Hepatocyte (in vitro differentiated cells): ENCODE measurements around the gene CSRP3.

Experiments
- EZH2 ChIP-seq: fragments of 200-600 bp; sonication (generic); IDR thresholded peaks from 2 replicates; pipeline ENCODE4 v1.6.1; 2016; ENCODE audit warnings: antibody characterized with exemption, mild to moderate bottlenecking, borderline replicate concordance
- TF ChIP-seq, protein P1 (sequence below): fragments of 200-600 bp; sonication (generic); IDR thresholded peaks from 2 replicates; pipeline ENCODE4 v1.5.1; 2016; ENCODE audit warnings: antibody characterized with exemption, mild to moderate bottlenecking; ENCODE audit not compliant: poor library complexity

DNA sequence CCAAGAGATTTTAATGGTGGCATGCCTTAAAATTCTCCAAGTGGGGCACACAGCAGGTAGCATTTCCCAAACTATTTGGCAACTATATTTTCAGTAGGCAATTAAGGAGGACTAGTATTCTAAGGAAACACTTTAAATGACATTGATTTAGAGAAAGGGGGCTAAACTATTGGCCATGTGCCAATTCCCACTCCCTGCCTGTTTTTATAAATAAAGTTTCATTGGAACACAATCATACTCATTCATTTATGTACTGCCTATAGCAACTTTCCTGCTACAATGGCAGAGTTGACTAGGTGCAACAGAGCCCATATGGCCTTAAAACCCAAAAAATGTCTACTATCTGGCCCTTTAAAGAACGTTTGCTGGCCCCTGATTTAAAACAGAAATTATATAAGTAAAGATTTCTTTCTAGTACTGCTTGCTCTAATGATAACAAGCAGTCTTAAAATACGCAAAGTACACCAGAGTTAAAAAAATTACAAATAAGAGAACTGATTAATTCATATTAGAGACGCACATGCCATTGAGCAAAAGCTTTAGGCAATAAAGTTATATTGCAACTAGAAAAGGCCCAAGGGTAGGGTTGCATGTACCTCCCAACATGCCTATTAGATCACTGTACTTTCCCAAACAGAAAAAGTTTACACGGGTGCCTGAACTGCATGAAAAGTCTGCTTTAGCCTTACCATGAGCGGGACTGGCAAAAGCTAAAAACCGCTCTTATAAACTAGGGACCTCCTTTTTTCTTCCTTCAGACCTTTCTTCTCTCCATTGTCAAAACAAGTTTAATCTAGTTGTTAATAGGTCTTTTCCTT, 24.8 kb upstream of the CSRP3 start:
- no peak for TF ChIP-seq EZH2
- TF ChIP-seq, protein P1, sequence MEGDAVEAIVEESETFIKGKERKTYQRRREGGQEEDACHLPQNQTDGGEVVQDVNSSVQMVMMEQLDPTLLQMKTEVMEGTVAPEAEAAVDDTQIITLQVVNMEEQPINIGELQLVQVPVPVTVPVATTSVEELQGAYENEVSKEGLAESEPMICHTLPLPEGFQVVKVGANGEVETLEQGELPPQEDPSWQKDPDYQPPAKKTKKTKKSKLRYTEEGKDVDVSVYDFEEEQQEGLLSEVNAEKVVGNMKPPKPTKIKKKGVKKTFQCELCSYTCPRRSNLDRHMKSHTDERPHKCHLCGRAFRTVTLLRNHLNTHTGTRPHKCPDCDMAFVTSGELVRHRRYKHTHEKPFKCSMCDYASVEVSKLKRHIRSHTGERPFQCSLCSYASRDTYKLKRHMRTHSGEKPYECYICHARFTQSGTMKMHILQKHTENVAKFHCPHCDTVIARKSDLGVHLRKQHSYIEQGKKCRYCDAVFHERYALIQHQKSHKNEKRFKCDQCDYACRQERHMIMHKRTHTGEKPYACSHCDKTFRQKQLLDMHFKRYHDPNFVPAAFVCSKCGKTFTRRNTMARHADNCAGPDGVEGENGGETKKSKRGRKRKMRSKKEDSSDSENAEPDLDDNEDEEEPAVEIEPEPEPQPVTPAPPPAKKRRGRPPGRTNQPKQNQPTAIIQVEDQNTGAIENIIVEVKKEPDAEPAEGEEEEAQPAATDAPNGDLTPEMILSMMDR: no peak
